Measurements from ENCODE around the gene NUTM2G.
"Not testable (repeated sequence)": the region's sequence is repeated elsewhere in the genome, so short reads cannot be mapped to it uniquely, and the experiment has no call there.

NUTM2G gene

GRCh38 chr9:96928543-96928942, at the start of gene NUTM2G:
Gene NUTM2G, plus strand, starts transcription at chr9:96928843. Its CDS starts 182 bp downstream, at chr9:96929025.
- not testable (repeated sequence) for DNase-seq (ENCODE audit: low read depth)

DNA sequence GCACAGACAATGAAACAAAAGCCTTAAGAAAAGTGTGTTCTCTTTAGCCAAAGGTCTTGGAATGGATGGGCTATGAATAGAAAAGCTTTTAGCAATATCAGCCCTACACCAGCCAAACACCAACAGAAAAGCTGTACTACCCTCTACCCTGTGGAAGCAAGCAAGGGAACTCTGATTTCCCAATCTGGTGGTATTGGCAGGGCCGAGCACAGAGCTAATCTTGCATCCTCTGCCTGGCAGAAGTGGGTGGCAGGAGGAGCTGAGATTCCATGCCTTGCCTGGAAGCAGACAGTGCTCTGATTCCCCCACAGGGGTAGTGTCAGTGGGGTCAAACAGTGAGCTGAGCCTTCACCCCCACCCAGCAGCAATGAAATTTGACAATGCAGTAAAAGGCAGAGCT, 44.7 kb upstream of the NUTM2G start:
- DNase-seq (ENCODE audit: low read depth): no peak

GRCh38 chr9:96884443-96884842, 44.2 kb upstream of the NUTM2G start:
- no peak for DNase-seq (ENCODE audit: low read depth)

DNA sequence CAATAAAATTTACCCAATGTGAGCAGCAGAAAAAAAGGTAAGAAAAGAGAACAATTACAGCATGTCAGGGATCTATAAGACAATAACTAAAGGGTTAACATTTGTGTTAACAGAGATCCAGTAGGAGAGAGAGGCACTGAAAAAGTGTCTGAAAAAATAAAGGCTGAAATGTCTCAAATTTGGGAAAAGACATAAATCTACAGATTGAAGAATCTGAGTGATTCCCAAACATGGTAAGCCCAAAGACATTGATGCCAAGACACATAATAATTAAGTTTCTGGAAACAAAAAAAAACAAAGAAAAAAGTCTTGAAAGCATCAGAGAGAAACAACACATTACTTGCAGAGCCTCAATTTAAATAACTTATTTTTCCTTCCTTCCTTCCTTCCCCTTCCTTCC, 43.2 kb upstream of the NUTM2G start:
- no peak for DNase-seq (ENCODE audit: low read depth)

- no peak for DNase-seq (ENCODE audit: low read depth)
These were observed 40.1 kb upstream of the NUTM2G start for GRCh38 chr9:96888591-96888990.

DNA sequence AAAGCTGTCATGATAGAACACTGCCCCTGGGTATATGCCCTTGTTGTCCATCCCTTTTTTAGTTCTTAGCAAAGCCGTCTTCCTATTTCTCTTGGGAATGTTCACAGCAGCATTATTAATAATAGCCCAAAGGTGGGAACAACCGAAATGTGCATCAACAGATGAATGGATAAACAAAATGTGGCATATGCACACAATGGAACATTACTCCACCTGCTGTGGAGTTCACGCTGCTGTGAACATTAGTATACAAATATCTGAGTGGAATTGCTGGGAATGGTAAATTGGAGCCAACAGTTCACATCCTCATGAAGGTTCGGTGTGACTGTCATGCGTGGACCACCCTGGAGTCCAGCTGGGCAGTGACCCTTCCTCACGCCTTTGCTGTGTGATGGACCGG, 36.5 kb upstream of the NUTM2G start:
- no peak for DNase-seq (ENCODE audit: low read depth)

DNA sequence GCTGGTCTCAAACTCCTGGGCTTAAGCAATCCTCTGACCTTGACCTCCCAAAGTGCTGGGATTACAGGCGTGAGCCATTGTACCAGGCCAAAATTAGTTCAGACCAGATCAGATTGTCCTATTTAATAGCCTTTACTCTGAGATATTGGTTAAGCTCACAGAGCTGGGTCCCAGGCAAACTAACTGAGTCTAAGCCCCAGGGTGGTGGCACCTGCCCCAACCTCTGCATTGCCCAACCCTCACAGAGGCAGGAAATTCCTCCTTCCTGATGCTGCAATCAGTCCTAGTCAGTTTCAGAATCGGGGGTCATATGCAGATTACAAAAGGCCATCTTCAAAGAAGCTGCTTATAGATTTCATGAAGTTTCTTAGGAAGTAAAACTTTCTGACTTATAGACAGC, 28.6 kb upstream of the NUTM2G start:
- DNase-seq (ENCODE audit: low read depth): not testable (repeated sequence)

- DNase-seq (ENCODE audit: low read depth): not testable (repeated sequence)
These were observed 23.5 kb upstream of the NUTM2G start for GRCh38 chr9:96904947-96905722.

- DNase-seq (ENCODE audit: low read depth): not testable (repeated sequence)
These were observed 20.2 kb upstream of the NUTM2G start for GRCh38 chr9:96908479-96908878.

DNA sequence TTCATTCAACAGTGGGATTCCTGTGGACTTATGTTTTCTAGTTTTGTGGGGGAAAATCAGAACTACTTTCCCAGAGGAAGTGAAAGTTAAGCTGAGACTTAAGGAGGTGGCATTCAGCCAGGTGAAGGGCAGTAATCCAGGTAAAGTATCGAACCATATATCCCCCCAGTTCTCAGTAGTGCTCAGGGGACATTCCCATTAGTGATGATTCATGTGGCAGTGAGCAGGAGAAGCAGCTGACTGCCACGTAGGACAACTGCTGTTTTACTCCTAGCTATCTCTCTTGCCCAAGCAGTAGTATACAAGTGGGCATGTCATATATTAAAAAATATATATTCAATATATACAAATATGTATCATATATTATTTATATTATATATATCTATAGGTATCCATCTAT, 13.1 kb upstream of the NUTM2G start:
- not testable (repeated sequence) for DNase-seq (ENCODE audit: low read depth)

GRCh38 chr9:96916531-96916930, 12.1 kb upstream of the NUTM2G start:
- not testable (repeated sequence) for DNase-seq (ENCODE audit: low read depth)

- not testable (repeated sequence) for DNase-seq (ENCODE audit: low read depth)
These were observed 10.1 kb upstream of the NUTM2G start for GRCh38 chr9:96918550-96918949.

DNA sequence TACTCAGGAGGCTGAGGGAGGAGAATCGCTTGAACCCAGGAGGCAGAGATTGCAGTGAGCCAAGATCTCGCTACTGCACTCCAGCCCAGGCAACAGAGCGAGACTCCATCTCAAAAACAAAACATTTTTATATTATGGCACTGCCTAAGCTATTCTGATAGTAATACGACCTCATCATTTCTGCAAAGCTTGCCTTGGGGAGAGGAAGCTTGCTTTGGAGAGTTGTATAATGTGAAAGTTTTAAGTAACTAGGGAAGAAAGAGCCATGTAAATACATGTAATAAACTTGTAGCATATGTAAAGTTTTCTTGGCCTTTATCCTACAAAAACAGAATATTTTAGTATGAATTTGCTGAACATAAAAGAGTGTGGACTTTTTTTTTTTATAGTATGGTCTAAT, 7.8 kb upstream of the NUTM2G start:
- not testable (repeated sequence) for DNase-seq (ENCODE audit: low read depth)

DNA sequence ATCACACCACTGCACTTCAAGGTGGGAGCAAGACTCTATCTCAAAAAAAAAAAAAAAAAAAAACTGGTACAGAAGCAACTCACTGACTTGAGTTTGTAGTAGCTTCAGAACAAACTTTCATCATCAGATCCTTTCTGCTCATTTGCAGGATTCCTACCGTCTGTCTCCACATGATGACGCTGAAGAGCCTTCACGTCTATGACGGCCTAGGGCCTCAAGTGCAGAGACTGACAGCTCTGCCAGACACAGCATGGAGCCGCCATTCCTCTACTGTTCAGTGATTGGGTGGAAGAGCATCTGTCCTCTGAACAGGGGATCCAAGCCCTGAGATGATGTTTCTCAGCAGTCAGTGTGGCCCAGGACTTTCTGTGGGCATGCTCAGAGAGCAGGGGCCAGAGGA, 3.1 kb upstream of the NUTM2G start:
- not testable (repeated sequence) for DNase-seq (ENCODE audit: low read depth)

DNA sequence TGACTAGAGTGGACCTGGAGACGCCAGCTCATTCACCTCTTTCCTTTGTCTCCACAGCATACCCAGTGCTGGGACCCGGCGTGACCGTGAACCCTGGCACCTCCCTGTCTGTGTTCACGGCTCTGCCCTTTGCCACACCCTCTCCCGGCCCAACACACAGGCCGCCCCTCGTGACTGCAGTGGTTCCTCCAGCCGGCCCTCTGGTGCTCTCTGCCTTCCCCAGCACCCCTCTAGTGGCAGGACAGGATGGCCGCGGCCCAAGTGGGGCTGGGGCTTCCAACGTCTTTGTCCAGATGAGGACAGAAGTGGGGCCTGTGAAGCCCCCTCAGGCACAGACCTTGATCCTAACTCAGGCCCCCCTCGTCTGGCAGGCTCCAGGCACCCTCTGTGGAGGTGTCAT, 3.0 kb downstream of the NUTM2G start:
- DNase-seq (ENCODE audit: low read depth): not testable (repeated sequence)

DNA sequence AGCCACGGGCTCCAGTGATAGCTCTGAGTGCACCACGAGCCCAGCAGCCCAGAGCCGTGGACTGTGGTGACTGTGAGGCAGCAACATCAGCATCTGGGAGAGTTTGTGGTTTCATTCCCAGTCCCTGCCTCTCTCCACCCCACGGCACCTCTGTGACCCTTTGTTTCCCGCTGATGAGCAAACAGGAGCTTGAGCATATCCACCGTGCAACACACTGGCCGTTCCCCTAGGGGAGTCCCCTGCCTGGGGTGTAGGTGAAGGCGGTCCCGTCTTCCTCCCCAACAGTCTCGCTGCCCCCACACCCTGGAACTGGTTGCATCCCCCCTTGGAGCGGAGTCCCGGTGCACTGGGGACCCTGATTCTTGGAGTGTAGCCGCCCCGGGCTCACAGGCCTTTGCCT, 5.5 kb downstream of the NUTM2G start:
- DNase-seq (ENCODE audit: low read depth): not testable (repeated sequence)

DNA sequence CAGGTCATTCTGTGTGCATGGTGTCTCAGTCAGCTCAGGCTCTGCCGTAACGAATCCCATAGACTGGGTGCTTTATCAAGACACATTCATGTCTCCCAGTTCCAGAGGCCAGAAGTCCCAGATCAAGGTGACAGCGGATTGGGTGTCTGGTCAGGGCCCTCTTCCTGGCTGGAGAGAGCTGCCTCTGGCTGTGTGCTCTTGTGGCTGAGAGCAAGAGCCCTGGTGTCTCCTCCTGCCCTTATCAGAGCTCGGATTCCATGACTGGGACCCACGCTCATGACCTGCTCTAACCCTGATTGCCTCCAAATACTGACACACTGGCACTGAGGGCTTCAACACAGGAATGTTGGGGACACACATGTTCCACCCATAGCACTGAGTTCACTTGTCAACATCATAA, 6.1 kb downstream of the NUTM2G start:
- DNase-seq (ENCODE audit: low read depth): not testable (repeated sequence)

DNA sequence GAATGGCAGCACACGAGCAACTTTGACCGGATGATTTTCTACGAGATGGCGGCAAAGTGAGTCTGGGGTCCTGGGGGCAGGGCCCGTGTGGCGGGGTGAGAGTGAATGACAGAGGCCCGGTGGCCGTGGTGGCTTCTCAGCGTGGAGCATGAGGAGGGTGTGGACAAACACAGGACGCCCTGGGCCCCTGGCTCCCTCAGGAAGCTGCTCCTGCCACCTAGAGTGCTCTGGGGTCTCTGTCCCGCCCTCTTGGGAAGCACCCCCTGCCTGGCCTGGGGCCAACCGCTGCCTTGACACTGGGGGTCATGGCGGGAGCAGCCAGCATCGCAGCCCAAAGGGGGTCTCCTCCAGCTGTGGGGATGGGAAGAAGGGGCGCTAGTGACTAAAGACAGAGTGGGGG, 6.8 kb downstream of the NUTM2G start:
- DNase-seq (ENCODE audit: low read depth): not testable (repeated sequence)

DNA sequence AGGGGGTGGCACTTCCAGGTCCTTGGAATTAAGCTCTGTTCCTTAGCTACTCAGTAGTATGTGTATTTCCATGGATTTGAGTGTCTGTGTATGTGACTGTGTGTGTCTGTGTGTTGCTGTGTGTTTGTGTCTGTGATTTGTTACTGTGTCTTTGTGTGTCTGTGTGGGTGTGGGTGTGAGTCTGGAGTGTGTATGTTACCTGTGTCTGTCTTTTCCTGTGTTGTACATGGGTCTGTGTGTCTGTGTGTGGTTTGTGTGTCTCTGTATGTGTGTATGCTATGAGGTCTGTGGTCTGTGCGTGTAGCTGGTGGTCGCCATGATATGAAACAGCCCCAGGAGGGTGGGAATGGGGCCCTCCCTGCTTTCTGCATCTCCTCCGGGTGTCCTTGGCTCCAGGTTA, 8.8 kb downstream of the NUTM2G start:
- DNase-seq (ENCODE audit: low read depth): not testable (repeated sequence)

- not testable (repeated sequence) for DNase-seq (ENCODE audit: low read depth)
These were observed 10.5 kb downstream of the NUTM2G start for GRCh38 chr9:96938957-96939665.

GRCh38 chr9:96940982-96941381, 12.3 kb downstream of the NUTM2G start:
- not testable (repeated sequence) for DNase-seq (ENCODE audit: low read depth)

- DNase-seq (ENCODE audit: low read depth): not testable (repeated sequence)
These were observed 13.0 kb downstream of the NUTM2G start for GRCh38 chr9:96941628-96942027.

GRCh38 chr9:96942181-96942580, 13.5 kb downstream of the NUTM2G start:
- DNase-seq (ENCODE audit: low read depth): not testable (repeated sequence)

All from non-pigmented ciliary epithelial cell (primary cell).